ENCODE results near the gene GPC6.
"Not testable (repeated sequence)": the region's sequence is repeated elsewhere in the genome, so short reads cannot be mapped to it uniquely, and the experiment has no call there.

Gene GPC6

GRCh38 chr13:93450761-93451160, 224.2 kb downstream of the GPC6 start:
- DNase-seq, result no peak

- DNase-seq, result not testable (repeated sequence)
Measured at GRCh38 chr13:93454676-93455235, 228.1 kb downstream of the GPC6 start.

GRCh38 chr13:93455861-93456260, 229.3 kb downstream of the GPC6 start:
- DNase-seq, result no peak

DNA sequence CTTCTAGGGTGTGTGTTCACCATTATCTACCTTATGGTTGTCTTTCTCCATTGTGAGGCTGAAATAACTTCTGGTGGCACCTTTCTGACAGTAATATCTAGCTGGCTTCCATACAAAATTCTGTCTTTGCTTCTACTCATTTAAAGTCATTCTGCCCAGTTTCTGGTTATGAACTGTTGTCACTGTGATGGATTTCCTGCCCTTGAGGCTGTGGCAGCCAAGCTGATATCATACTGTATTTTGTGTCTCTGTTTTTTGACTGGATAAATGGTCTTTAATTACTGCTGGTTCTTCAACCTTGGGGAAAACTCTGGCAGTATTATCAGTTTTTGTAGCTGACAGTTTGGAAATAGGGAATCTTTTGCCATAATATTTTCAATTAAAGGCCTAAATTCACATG, 233.4 kb downstream of the GPC6 start:
- no peak for DNase-seq

GRCh38 chr13:93462151-93462550, 235.5 kb downstream of the GPC6 start:
- DNase-seq, result no peak

DNA sequence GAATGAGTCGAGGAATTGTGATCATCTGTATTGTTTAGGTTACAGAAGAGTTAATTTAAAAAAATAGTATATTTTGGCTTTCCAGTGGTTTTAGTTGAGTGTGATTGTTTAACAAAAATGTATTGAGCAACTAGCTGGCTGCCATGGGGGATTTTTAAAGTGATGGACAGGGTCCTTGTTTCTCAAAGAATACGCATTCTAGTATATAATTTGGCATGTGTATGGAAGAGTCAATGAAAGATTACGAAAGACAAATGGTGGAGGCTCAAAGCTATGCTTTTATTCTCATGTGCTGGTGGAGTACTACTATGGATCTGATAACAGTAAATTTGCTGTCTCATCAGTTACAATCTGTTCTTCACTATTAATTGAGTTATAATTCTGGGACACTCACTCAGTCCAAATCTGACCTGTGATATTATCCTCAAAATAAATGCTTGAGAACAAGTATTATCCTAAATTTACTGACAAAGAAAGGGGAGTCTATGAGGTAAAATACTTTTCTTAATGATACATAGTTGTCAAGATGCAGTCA, 240.0 kb downstream of the GPC6 start:
- no peak for DNase-seq

DNA sequence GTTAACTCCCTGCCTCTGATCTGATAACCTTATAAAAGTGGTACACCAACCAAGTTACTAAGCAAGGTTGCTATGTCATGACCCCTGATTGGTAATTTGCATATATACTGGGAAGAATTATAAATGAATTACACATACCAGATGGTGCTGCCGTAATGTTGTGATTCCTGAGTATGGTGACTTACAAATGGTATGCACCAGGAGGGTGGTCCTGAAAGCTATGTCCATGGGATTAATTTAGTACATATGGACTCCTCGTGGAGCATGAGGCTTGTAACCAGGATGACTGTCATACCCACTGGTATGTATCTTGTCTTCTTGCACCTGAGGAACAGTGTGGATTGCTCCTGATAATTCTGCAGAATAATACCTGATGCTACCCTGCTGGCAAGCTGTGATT, 240.6 kb downstream of the GPC6 start:
- no peak for DNase-seq

GRCh38 chr13:93468433-93468832, 241.8 kb downstream of the GPC6 start:
- DNase-seq, result no peak

GRCh38 chr13:93472296-93472695, 245.7 kb downstream of the GPC6 start:
- DNase-seq, result no peak

GRCh38 chr13:93472814-93473296, 246.2 kb downstream of the GPC6 start:
- DNase-seq, result no peak

DNA sequence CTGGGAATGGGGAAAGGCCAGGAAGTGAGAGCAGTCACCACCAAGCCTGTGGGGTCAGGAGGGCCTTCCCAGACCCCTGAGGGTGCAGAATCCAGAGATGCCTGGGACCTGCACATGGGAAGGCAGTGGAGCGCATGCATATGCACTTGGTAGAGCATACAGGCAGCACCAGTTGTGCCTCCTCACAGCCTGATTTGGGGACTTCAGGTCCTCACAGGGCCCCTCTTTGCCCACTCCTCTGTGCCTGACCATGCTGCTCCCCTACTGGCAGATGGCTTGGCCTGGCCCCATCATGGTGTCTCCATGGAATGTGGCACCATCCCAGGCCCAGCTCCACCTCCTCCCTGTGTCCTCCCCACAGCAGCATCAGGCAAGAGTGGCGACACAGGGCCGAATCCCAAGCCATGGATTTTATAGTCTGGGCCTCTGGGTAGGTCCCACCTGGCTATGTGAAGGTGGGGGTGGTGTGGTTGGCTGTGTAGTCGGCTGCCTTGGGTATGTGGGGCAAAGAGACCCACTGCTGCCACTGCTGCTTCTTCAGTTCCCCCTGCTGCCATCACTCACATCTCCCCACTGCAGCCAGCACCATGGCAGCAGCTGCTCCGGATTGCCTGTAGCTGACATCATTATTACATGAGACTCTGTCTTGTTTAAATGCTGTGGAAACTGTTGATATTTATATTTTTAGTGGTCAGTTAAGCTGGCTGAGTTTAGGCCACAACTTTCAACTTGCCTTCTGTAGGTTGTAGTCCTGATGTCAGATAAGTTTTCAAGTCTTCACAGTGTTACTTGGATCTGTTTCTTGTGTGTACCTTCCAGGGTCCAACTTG, 247.0 kb downstream of the GPC6 start:
- no peak for DNase-seq

DNA sequence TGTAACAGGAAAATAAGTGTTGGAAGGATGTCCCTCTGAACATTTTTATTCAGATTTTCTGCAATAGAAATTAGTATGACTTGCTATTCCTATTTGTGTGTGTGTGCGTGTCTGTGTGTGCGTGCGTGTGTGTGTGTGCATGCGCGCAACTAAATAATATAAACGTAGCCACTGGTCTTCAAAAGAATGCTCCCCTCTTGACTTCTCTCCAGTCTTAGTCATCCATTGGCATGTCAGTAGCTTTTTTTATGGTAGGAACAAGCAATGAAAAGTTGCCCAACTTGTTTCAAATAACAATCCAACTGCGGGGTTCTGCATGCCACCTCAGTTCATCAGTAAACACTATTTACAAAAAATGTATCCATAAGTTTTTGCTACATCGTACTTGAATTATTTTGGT, 249.6 kb downstream of the GPC6 start:
- DNase-seq, result no peak

GRCh38 chr13:93477238-93477637, 250.6 kb downstream of the GPC6 start:
- DNase-seq, result no peak

DNA sequence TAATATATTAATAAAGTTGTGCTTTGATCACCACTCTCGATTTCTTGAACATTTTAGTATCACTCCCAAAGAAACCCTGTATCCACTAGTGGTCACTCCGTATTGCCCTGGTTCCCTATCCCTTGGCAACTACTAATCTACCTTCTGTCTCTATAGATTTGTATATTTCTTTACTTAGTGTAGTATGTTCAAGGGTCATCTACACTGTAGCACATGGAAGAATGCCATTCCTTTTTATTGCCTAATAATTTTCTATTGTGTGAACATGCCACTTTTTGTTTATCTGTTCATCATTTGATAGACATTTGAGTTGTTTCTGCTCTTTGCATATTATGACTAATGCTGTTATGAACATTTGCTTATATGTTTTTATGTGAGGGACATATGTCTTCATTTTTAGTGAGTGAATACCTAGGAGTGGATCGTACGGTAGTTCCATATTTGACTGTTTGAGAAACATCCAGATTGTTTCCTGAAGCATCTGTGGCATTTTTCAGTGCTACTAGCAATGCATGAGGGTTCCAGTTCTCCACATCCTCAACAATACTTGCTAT, 254.0 kb downstream of the GPC6 start:
- DNase-seq, result no peak

DNA sequence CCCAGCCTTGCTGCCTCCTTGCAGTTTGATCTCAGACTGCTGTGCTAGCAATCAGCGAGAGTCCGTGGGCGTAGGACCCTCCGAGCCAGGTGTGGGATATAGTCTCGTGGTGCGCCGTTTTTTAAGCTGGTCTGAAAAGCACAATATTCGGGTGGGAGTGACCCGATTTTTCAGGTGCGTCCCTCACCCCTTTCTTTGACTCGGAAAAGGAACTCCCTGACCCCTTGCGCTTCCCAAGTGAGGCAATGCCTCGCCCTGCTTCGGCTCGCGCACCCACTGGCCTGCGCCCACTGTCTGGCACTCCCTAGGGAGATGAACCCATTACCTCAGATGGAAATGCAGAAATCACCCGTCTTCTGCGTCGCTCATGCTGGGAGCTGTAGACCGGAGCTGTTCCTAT, 269.5 kb downstream of the GPC6 start:
- not testable (repeated sequence) for DNase-seq

DNA sequence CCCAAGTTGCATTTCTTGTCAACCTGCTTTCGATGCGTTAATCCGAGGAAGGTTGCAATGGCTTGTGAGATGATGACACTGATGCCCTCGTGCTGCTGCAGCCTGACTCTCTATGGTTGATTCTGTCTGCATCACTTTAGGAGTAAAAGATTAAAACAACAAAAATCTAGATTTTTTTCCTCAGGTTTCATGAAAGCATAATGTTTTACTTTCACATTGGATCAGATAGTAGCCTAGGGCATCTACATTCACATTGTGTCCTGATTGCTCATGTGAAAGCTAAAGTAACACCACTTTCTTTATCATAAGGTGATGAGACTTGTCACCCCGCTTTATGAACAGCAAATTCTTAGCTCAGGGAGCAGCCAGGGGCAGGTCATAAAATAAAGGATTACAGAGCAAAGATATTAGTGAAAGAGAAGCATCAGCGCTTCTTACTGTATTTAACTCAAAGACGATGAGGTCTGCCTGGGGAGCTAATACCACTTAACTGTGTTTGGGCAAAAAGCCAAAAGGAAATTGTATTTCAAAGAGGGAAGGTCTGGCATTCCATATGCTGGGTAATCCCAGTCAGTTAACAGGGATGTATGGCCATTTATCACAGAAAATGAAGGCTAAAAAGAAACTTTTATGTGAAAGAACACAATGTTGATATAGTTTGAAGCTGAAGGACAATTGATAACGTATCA, 270.5 kb downstream of the GPC6 start:
- no peak for DNase-seq

GRCh38 chr13:93499991-93500390, 273.4 kb downstream of the GPC6 start:
- DNase-seq, result no peak

GRCh38 chr13:93502071-93502470, 275.5 kb downstream of the GPC6 start:
- DNase-seq, result no peak

GRCh38 chr13:93502987-93503615, 276.5 kb downstream of the GPC6 start:
- no peak for DNase-seq

DNA sequence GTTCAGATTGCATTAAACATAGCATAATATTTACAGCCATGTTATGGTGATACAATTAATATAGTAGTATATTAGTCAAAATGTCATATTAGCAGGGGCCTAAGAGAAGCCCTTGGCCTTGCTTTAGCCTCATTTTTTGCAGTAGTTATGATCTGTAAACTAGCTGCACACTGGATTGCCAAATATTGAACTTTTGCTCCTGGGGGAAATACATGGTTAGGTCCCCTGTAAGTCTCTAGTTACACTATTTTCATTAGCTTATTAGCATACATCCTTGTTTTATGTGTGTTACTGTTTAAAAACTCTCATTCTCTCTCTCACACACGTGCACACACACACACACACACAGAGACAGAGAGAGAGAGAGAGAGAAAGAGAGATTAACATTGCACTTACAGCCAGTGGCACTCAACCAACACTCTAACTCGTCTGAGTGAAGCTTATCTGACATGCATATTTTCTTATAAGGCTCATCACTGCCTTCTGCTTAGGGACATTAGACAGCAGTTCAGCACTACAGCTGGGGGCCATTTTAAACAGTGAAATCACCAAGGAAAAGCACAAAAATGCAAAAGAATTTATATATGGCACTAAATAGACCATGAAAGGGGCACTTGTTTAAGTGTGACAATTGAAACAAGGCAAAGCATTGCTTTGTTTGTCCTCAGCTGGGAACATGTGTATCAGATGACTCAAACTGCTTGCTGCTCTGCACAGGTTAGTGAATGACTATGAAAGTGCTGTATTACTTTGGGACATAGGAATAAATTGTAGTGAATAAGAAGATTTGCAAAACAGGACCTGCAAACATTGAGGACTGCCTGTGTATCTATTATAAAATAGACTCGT, 278.7 kb downstream of the GPC6 start:
- no peak for DNase-seq

- no peak for DNase-seq
Measured at GRCh38 chr13:93511011-93511410, 284.4 kb downstream of the GPC6 start.

GRCh38 chr13:93515267-93515666, 288.7 kb downstream of the GPC6 start:
- DNase-seq, result no peak
